ENCODE data around the gene ANKS3.

GRCh38 chr16:4743226-4743878 lies 9.3 kb upstream of the ANKS3 start:
- TF ChIP-seq CTCF (conservative IDR thresholded peaks at IDR 0.05), result no peak
- no peak for TF ChIP-seq ZFX (IDR thresholded peaks at IDR 0.05)

All from C4-2B (cell line).